SK-N-SH (cell line): ENCODE data around the gene MLEC.

ENCODE experiments used
- CHD2 ChIP-seq: fragments of 150-350 bp; IDR thresholded peaks from 2 replicates; pipeline ENCODE4 v1.6.1; 2018; ENCODE audit warnings: low read length; ENCODE audit not compliant: partially characterized antibody
- EP300 ChIP-seq, 2 experiments: IDR thresholded peaks; 2 replicates each; pipeline versions ENCODE4 v1.4.0 to v1.6.1; 2012; ENCODE audit warnings: borderline replicate concordance in 1 of 2, low read depth in 1 of 2, low read length in 1 of 2
- FOXM1 ChIP-seq: IDR thresholded peaks from 2 replicates; pipeline ENCODE4 v1.4.0; 2012; ENCODE audit warnings: low read depth, mild to moderate bottlenecking
- JUND ChIP-seq: IDR thresholded peaks from 2 replicates; pipeline ENCODE4 v1.4.0; 2012
- MXI1 ChIP-seq: IDR thresholded peaks from 2 replicates; pipeline ENCODE4 v1.6.1; 2012; ENCODE audit warnings: mild to moderate bottlenecking, low read depth, low read length, improper control_type of control experiment
- POLR2AphosphoS5 ChIP-seq: IDR thresholded peaks from 2 replicates; pipeline ENCODE4 v1.6.1; 2012; ENCODE audit warnings: low read depth, low read length
- RAD21 ChIP-seq: IDR thresholded peaks from 2 replicates; pipeline ENCODE4 v1.6.1; 2012; ENCODE audit warnings: mild to moderate bottlenecking, low read length
- TAF1 ChIP-seq: IDR thresholded peaks from 2 replicates; pipeline ENCODE4 v1.6.1; 2012; ENCODE audit warnings: low read depth, mild to moderate bottlenecking, low read length, moderate library complexity, borderline replicate concordance
- TF ChIP-seq, protein P1 (sequence below): fragments of 200-600 bp; sonication (generic); IDR thresholded peaks from 2 replicates; pipeline ENCODE4 v1.6.1; 2017; ENCODE audit warnings: antibody characterized with exemption, mild to moderate bottlenecking, moderate library complexity
- TF ChIP-seq, protein P2 (sequence below): fragments of 150-350 bp; IDR thresholded peaks from 2 replicates; pipeline ENCODE4 v1.6.1; 2017; ENCODE audit warnings: antibody characterized with exemption, low read length, low read depth, borderline replicate concordance
- TF ChIP-seq, protein P3 (sequence below): IDR thresholded peaks from 2 replicates; pipeline ENCODE4 v1.6.1; 2012; ENCODE audit warnings: mild to moderate bottlenecking, low read depth, low read length, moderate library complexity

DNA sequence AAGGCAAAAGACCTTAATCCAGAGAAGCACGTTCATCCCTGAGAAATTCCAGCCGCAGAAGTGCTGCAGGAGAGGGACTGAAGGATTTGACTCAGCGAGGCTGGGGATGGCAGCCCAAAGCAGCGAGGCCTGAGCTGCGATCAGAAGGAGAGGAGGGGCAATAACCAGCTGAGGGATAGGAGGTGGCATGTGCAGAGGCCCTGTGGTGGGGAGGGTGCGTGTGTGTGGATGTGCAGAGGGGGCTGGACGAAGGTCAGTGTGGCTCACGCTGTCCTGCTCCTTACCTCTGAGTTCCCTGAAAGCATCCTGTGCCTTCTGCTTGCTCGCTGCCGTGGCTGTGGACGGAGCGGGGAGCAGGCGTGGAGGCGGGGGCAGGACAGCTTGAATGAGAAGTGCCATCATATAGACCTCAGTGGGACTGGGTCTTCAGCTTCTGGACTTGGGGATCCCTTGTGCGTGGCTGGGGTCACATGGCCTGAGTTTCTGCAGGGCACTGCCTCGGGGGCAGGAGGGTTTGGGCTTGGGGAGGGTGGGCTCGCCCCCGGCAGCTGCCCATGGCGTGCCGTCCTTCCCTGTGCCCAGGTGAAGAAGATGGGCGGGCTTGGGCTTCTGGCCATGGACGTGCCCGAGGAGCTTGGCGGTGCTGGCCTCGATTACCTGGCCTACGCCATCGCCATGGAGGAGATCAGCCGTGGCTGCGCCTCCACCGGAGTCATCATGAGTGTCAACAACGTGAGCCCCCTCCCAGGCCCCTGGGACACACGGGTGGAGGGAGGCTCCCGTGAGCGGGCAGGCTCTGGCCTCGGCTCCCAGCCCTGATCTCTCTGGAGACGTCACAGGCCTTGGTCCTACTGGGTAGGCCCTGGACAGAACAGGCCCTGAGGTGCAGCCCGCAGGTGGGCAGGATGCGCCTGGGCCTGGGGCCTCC lies 49.7 kb downstream of the MLEC start:
- TF ChIP-seq EP300 (IDR thresholded peaks at IDR 0.05; ENCODE audit: borderline replicate concordance in 1 of 2, low read depth in 1 of 2, low read length in 1 of 2) (no peak), CHD2 (no peak), RAD21 (no peak), TAF1 (no peak), POLR2AphosphoS5 (no peak), JUND (no peak), FOXM1 (no peak), MXI1 (no peak)
- TF ChIP-seq, protein P1, sequence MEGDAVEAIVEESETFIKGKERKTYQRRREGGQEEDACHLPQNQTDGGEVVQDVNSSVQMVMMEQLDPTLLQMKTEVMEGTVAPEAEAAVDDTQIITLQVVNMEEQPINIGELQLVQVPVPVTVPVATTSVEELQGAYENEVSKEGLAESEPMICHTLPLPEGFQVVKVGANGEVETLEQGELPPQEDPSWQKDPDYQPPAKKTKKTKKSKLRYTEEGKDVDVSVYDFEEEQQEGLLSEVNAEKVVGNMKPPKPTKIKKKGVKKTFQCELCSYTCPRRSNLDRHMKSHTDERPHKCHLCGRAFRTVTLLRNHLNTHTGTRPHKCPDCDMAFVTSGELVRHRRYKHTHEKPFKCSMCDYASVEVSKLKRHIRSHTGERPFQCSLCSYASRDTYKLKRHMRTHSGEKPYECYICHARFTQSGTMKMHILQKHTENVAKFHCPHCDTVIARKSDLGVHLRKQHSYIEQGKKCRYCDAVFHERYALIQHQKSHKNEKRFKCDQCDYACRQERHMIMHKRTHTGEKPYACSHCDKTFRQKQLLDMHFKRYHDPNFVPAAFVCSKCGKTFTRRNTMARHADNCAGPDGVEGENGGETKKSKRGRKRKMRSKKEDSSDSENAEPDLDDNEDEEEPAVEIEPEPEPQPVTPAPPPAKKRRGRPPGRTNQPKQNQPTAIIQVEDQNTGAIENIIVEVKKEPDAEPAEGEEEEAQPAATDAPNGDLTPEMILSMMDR: no peak
- TF ChIP-seq, protein P2, sequence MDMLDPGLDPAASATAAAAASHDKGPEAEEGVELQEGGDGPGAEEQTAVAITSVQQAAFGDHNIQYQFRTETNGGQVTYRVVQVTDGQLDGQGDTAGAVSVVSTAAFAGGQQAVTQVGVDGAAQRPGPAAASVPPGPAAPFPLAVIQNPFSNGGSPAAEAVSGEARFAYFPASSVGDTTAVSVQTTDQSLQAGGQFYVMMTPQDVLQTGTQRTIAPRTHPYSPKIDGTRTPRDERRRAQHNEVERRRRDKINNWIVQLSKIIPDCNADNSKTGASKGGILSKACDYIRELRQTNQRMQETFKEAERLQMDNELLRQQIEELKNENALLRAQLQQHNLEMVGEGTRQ: no peak
- TF ChIP-seq, protein P3, sequence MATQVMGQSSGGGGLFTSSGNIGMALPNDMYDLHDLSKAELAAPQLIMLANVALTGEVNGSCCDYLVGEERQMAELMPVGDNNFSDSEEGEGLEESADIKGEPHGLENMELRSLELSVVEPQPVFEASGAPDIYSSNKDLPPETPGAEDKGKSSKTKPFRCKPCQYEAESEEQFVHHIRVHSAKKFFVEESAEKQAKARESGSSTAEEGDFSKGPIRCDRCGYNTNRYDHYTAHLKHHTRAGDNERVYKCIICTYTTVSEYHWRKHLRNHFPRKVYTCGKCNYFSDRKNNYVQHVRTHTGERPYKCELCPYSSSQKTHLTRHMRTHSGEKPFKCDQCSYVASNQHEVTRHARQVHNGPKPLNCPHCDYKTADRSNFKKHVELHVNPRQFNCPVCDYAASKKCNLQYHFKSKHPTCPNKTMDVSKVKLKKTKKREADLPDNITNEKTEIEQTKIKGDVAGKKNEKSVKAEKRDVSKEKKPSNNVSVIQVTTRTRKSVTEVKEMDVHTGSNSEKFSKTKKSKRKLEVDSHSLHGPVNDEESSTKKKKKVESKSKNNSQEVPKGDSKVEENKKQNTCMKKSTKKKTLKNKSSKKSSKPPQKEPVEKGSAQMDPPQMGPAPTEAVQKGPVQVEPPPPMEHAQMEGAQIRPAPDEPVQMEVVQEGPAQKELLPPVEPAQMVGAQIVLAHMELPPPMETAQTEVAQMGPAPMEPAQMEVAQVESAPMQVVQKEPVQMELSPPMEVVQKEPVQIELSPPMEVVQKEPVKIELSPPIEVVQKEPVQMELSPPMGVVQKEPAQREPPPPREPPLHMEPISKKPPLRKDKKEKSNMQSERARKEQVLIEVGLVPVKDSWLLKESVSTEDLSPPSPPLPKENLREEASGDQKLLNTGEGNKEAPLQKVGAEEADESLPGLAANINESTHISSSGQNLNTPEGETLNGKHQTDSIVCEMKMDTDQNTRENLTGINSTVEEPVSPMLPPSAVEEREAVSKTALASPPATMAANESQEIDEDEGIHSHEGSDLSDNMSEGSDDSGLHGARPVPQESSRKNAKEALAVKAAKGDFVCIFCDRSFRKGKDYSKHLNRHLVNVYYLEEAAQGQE: no peak
